ENCODE results near the gene LCP2.
"Not testable (repeated sequence)": the region's sequence is repeated elsewhere in the genome, so short reads cannot be mapped to it uniquely, and the experiment has no call there.

The LCP2 gene

GRCh38 chr5:170246126-170246870 lies 51.3 kb downstream of the LCP2 start:
- DNase-seq = no peak

DNA sequence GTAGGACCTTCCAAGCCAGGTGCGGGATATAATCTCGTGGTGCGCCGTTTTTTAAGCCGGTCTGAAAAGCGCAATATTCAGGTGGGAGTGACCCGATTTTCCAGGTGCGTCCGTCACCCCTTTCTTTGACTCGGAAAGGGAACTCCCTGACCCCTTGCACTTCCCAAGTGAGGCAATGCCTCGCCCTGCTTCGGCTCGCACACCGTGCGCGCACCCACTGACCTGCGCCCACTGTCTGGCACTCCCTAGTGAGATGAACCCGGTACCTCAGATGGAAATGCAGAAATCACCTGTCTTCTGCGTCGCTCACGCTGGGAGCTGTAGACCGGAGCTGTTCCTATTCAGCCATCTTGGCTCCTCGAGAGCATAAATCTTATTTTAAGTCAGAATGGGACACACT lies 52.1 kb downstream of the LCP2 start:
- not testable (repeated sequence) for DNase-seq

GRCh38 chr5:170238456-170239196 lies 59.0 kb downstream of the LCP2 start:
- no peak for DNase-seq

GRCh38 chr5:170235876-170236864 lies 61.4 kb downstream of the LCP2 start:
- no peak for DNase-seq

DNA sequence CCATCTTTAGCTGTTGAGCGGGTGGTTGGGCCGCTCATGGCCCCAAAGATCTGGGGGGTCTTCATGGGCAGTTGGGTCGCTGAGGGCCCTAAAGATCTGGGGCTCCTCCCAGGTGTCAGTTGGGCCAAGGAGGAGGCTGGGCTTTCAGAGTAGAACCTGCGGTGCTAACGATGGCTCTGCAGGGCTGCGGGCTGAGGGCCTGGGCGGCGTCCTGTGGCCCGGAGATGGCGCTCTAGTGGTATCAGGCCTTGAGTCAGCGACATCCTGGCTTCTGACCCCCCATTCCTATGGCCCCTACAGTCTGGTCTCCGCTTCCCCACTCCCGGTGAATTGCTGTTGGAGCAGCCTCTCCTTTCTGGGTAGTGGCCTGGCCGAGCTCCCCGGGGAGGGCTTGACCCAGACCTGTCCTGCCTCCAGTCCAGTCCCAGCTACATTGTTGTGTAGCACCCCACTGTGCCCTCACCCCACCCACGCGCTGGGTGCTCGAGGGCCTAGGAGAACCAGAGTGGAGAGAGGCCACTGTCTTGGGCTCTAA lies 64.2 kb downstream of the LCP2 start:
- DNase-seq = no peak

DNA sequence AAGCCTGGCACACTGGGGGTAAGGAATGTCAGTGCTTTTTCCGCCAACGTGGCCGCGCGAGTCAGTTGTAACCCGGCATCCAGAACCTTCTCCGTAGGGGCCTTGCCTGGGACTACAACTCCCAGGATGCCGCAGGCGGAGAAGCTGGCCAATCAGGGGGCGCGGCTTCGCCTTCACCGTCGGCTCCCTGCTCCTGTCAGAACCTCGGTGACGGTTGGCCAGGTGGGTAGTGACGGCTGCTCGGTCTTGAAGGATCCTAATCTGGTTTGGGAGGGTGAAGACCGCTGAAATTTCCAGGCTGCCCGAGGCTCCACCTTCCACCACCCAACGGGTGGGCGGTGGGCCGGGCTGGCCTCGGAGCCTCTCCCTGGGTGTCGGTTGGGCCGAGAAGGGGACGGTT lies 64.8 kb downstream of the LCP2 start, which contains the start of gene C5orf58:
C5orf58 (plus strand) TSS at position 200 of the 400 bp plus-strand sequence. CDS start 1,992 bp downstream, outside the sequence.
- no peak for DNase-seq

DNA sequence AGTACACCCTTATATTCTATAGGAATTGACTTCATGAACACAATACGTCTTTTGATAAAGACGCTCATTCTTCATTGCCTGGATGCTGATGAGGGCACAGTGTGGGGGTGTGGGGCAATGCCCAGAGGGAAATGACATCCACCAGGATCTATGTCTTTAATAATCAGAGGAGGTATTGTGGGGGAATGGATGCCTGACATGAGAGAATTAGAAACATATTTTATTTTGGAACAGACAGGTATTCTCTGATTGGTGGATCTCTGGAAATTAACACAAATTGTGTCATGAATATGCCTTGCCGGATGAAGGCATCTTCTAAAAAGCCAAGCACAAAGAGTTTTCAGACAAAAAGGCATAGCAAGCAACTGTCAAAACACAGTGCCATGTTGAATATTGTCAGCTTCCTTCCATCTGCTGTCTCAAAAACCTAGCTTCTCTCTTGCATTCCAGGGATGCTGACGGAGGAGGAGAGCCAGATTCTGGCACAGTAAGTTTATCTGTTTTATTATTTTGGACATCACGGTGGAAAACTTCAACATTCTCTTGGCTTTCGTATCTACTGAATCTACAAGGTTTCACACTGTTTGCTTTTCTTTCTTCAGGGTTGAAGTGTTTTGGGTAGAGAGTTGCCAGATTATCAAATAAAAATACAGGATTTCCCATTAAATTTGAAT lies 68.7 kb downstream of the LCP2 start:
- no peak for DNase-seq

DNA sequence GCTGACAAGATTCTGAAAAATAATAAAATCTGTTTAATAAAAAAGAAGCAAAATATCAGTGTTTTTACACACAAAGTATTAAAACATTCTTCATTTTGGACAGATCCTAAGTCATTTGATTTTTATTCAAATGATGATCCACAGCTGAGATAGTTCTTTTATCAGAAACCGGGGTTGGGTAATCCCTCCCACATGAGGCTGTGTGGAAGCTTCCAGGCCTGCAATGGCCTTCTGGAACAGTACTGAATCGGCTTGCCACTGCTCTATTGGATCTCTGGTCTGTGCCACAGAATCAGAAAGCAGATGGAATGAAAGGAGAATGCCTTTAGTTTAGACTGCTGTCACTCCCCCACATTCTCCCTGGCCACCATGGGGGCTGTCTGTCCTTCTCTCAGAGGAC lies 70.9 kb downstream of the LCP2 start:
- DNase-seq = no peak

- DNase-seq = no peak
Observed at GRCh38 chr5:170226129-170226615, 71.4 kb downstream of the LCP2 start.

DNA sequence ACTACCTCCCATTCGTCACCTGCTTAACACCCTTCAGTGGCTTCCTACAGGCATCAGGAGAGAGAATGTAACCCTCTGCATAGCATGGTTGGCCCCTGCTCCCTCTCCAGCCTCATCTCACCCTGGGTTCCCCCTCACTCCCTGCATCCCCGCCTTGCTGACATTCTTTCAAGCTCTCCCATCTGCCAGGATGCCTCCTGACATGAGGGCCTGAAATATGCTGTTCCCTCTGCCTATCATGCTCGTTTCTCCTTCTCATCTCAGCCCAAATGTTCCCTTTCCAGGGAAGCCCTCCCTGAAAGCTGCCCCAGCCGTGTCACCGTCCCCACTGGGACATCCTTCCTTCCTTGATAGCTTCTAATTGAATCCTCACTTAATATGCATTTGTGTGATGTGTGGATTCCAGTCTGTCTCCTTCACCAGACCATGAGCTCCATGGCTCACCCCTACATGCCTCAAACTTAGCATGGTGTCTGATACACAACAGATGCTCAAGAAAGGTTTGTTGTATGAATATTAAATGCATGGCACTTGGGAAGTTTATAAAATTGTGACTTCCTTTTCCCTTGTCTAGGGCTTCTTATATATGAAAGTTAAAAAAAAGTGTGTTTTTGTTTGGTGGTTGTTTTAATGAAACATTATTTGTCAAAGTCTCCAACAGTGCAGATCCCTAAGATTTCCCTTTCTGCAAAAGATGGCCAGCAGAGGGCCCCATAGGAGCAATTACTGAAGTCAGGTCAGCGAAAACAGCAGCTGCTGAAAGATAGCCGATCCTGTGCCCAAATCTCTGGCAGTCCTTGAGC lies 72.0 kb downstream of the LCP2 start:
- peak; percentile 39 for DNase-seq

GRCh38 chr5:170223906-170224305 lies 73.7 kb downstream of the LCP2 start:
- DNase-seq = no peak

DNA sequence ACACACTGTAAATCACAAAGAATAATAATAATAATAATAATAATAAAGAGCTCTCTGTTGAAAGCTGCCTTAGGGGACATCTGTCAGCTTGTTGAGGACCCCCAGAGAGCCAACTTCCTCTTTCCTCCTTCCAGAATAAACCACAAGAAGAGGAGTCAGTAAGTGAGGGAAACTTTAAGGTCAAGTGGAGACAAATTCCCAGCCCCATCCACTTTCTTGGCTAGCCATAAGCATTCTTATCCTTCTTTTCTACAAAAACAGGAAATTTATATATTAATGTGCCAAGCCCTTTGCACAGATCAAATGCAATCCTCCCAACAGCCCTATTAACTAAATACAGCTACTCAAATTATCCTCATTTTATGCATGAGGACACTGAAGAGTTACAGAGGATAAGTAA lies 74.2 kb downstream of the LCP2 start:
- DNase-seq = no peak

- no peak for DNase-seq
Observed at GRCh38 chr5:170221327-170221741, 76.2 kb downstream of the LCP2 start.

DNA sequence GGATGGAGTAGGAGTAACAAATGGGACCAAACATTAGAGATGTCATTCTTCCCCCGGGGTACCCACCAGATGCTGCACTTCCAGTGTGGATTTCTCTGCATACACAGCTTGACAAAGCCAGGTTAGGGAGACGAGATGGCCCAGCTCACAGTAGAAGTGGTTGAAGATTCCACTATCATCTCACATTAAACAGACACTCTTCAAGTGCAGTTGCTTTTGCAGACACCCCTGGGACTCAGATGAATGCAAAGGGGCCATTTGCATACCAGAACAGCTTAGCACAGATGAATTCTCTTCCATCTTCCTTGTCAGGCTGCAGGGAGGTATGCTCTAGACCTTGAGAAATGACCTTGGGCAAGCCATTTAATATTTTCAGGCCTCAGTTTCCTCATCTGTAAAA lies 77.4 kb downstream of the LCP2 start:
- DNase-seq = no peak

DNA sequence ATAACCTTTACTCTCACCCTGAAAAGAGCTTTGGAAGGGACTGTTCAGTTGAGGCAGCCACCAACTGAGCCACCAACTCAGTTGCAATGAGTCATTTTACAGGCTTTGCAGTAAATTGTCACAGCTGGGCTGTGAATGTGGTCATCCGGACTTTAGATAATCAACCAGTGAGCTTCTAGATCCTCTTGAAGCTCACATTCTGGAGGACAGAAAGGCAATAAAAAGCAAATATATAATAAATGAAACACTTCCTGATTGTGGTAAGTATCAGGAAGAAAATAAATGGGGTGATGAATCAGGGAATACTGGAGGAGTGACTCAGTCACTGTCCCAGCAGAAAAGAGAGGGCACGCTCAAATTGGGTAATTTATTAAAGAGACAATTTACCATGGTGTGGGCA lies 78.0 kb downstream of the LCP2 start:
- DNase-seq = no peak

- no peak for DNase-seq
Observed at GRCh38 chr5:170218726-170219125, 78.9 kb downstream of the LCP2 start.

DNA sequence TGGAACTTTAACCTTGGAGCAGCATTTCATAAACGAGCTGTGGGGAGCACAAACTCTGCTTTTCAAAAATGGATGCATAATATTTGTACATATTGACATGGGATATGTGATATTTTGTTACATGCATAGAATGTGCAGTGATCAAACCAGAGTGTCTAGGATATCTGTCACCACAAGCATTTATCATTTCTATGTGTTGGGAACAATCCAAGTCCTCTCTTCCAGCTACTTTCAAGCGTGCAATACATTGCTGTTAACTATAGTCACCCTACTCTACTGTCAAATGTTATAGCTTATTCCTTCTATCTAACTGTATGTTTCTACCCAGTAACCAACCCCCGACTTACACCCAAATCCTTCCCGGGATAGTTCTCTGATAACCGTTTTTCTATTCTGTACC lies 79.7 kb downstream of the LCP2 start:
- DNase-seq = no peak

- DNase-seq = no peak
Observed at GRCh38 chr5:170216257-170216864, 81.2 kb downstream of the LCP2 start.

GRCh38 chr5:170211575-170212334 lies 85.8 kb downstream of the LCP2 start:
- no peak for DNase-seq

- DNase-seq = no peak
Observed at GRCh38 chr5:170206958-170207357, 90.6 kb downstream of the LCP2 start.
